ENCODE measurements around the gene RALGAPA2. TPM values are rescaled to one million over a fixed set of nuclear protein-coding genes. Genes with fewer than 3 reads are reported as not detected.

The RALGAPA2 gene
- total RNA-seq, 1 experiment from 2014 or later: 9.8 TPM

- H3K27ac Mint-ChIP-seq (ENCODE audit: low read depth, unreplicated experiment): no peak overlapping the region
- intact Hi-C loops (cut with micrococcal nuclease): no loop called here
- ChIA-PET CTCF (interaction anchor here (0.6 to 1.0 kb wide), 2 partner anchors 147 to 156 kb away, joined by 3 read pairs; no protein-coding TSS in a partner anchor), POLR2A (interaction anchor here (1.2 kb wide), 1 partner anchor 607 kb away, joined by 3 read pairs; no protein-coding TSS in a partner anchor)
- no peaks in the 10 kb centered on the region for H3K27me3 Mint-ChIP-seq (ENCODE audit: insufficient read depth, unreplicated experiment)
- peaks cover 6% of the 10 kb centered on the region for H3K4me1 Mint-ChIP-seq (ENCODE audit: insufficient read depth, unreplicated experiment)
- no peaks in the 10 kb centered on the region for H3K36me3 Mint-ChIP-seq (ENCODE audit: insufficient read depth, unreplicated experiment)
- TF ChIP-seq CTCF (IDR thresholded peaks at IDR 0.05; ENCODE audit: unreplicated experiment): no peak
- no peak overlapping the region for H3K4me3 Mint-ChIP-seq (ENCODE audit: unreplicated experiment)
- DNase-seq (ENCODE audit: unreplicated experiment): peak; percentile 43
- BruUV-seq (replicated peaks): no TSS peak
- no peaks in the 10 kb centered on the region for H3K9me3 Mint-ChIP-seq (ENCODE audit: unreplicated experiment)
Observed at GRCh38 chr20:20690676-20691476, 21.6 kb downstream of the RALGAPA2 start.

- intact Hi-C loops (cut with micrococcal nuclease): no loop called here
- Mint-ChIP-seq H3K9me3 (ENCODE audit: unreplicated experiment) (no peaks in the 10 kb centered on the region), H3K27ac (ENCODE audit: low read depth, unreplicated experiment) (no peak overlapping the region), H3K4me3 (ENCODE audit: unreplicated experiment) (no peak overlapping the region), H3K4me1 (ENCODE audit: insufficient read depth, unreplicated experiment) (no peaks in the 10 kb centered on the region), H3K36me3 (ENCODE audit: insufficient read depth, unreplicated experiment) (peaks cover 5% of the 10 kb centered on the region), H3K27me3 (ENCODE audit: insufficient read depth, unreplicated experiment) (no peaks in the 10 kb centered on the region)
- ChIA-PET POLR2A (interaction anchor here (1.1 kb wide), 1 partner anchor 9 kb away, joined by 3 read pairs; no protein-coding TSS in a partner anchor), CTCF (interaction anchor here (0.7 to 1.1 kb wide), 2 partner anchors 11 to 22 kb away, joined by 4 to 5 read pairs; no protein-coding TSS in a partner anchor)
- TF ChIP-seq CTCF (IDR thresholded peaks at IDR 0.05; ENCODE audit: unreplicated experiment): no peak
- DNase-seq (ENCODE audit: unreplicated experiment): no peak
- BruUV-seq (replicated peaks): no TSS peak
Observed at GRCh38 chr20:20687319-20687718, 25.1 kb downstream of the RALGAPA2 start.

DNA sequence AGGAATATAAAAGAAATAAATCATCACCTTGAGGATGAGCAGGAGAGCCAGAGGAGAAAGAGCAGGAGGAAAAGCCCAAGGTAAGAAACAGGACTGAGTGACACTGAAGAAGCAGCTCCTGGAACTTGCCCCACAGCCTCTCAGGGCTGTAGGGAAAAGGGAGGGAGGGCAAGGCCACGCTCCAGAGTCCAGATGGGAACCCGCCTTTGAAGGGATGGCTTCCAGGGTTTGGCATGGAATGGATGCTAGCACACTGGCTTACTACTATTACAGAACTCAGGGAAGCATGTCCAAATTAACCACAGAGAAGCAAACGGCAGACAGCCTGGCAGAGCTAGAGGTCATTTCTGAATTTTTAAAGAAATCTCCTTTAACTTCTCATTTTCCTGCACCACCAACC, 26.8 kb downstream of the RALGAPA2 start:
- no peaks in the 10 kb centered on the region for H3K9me3 Mint-ChIP-seq (ENCODE audit: unreplicated experiment)
- H3K27ac Mint-ChIP-seq (ENCODE audit: low read depth, unreplicated experiment): no peak overlapping the region
- POLR2A ChIA-PET: no interaction called here
- H3K27me3 Mint-ChIP-seq (ENCODE audit: insufficient read depth, unreplicated experiment): no peaks in the 10 kb centered on the region
- DNase-seq (ENCODE audit: unreplicated experiment): no peak
- H3K4me3 Mint-ChIP-seq (ENCODE audit: unreplicated experiment): no peak overlapping the region
- peaks cover 5% of the 10 kb centered on the region for H3K36me3 Mint-ChIP-seq (ENCODE audit: insufficient read depth, unreplicated experiment)
- no peaks in the 10 kb centered on the region for H3K4me1 Mint-ChIP-seq (ENCODE audit: insufficient read depth, unreplicated experiment)
- no TSS peak for BruUV-seq (replicated peaks)
- TF ChIP-seq CTCF (IDR thresholded peaks at IDR 0.05; ENCODE audit: unreplicated experiment): no peak
- CTCF ChIA-PET: interaction anchor here (0.6 to 2.1 kb wide), 6 partner anchors 11 to 1610 kb away, joined by 3 to 8 read pairs (median 4); no protein-coding TSS in a partner anchor
- intact Hi-C loops (cut with micrococcal nuclease): no loop called here

DNA sequence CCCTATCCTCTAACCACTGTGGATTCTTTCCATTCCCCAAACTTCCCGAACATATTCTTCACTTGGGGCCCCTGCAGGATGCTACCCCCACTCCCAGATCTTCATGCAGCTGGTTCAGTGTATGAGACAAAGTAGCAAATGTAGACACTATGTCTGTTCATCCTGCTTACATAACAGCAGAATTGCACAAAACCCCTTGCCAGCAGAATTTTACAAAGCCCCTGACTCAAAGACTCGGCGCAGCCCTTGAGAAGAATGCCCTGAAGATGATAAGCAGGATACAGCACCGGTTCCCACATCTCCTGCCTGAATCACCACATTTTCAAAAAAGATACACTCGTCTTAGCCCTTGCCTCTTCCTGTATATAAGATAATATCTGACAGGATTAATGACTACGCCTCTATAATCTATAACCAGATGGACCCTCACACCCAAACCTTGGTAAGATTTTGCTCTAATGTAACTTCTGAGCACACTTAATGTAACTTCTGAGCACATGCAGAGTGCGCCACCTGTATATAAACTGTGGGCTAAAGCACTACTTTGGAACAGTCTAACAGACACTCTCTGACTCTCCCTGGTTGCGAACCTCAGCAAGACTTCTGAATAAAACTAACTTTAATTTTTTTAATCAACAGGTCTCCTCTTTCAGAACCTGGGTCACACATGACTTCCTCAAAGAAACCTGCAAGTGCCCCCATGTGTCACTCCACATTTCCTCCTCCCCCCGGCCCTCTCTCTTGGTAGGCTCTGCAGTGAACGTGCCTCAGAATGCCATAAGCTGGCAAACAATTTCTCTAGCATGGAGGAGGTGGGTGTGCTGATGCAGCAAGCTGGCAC, 28.7 kb downstream of the RALGAPA2 start:
- no peak for TF ChIP-seq CTCF (IDR thresholded peaks at IDR 0.05; ENCODE audit: unreplicated experiment)
- intact Hi-C loops (cut with micrococcal nuclease): no loop called here
- H3K27ac Mint-ChIP-seq (ENCODE audit: low read depth, unreplicated experiment): no peak overlapping the region
- H3K9me3 Mint-ChIP-seq (ENCODE audit: unreplicated experiment): no peaks in the 10 kb centered on the region
- no peak overlapping the region for H3K4me3 Mint-ChIP-seq (ENCODE audit: unreplicated experiment)
- H3K36me3 Mint-ChIP-seq (ENCODE audit: insufficient read depth, unreplicated experiment): peaks cover 5% of the 10 kb centered on the region
- no peaks in the 10 kb centered on the region for H3K27me3 Mint-ChIP-seq (ENCODE audit: insufficient read depth, unreplicated experiment)
- ChIA-PET CTCF (interaction anchor here (0.6 to 2.1 kb wide), 3 partner anchors 142 to 1663 kb away, joined by 3 to 8 read pairs (median 4); no protein-coding TSS in a partner anchor), POLR2A (no interaction called here)
- peaks cover 11% of the 10 kb centered on the region for H3K4me1 Mint-ChIP-seq (ENCODE audit: insufficient read depth, unreplicated experiment)
- BruUV-seq (replicated peaks): no TSS peak
- no peak for DNase-seq (ENCODE audit: unreplicated experiment)

Data from MCF 10A (cell line).